Measurements from ENCODE around the gene SLC25A3.

GRCh38 chr12:98572010-98572409 is 21.5 kb upstream of the SLC25A3 start:
- TF ChIP-seq CTCF (IDR thresholded peaks at IDR 0.05): peak; percentile 12
- TF ChIP-seq EZH2 (IDR thresholded peaks at IDR 0.05; ENCODE audit: borderline replicate concordance, insufficient read depth, low read depth, low read length, poor library complexity, severe bottlenecking): no peak
